ENCODE results near the gene KANSL1. TPM values are rescaled to one million over a fixed set of nuclear protein-coding genes. Genes with fewer than 3 reads are reported as not detected.
A peak's percentile ranks its signal among the peaks of the same experiment; 100 is the strongest.

Gene KANSL1
- total and polyA plus RNA-seq, 8 donors, result 24.6 to 86.6 (median 48.2) TPM

GRCh38 chr17:46078675-46079074 is 114.6 kb downstream of the KANSL1 start:
- TF ChIP-seq, protein P1, sequence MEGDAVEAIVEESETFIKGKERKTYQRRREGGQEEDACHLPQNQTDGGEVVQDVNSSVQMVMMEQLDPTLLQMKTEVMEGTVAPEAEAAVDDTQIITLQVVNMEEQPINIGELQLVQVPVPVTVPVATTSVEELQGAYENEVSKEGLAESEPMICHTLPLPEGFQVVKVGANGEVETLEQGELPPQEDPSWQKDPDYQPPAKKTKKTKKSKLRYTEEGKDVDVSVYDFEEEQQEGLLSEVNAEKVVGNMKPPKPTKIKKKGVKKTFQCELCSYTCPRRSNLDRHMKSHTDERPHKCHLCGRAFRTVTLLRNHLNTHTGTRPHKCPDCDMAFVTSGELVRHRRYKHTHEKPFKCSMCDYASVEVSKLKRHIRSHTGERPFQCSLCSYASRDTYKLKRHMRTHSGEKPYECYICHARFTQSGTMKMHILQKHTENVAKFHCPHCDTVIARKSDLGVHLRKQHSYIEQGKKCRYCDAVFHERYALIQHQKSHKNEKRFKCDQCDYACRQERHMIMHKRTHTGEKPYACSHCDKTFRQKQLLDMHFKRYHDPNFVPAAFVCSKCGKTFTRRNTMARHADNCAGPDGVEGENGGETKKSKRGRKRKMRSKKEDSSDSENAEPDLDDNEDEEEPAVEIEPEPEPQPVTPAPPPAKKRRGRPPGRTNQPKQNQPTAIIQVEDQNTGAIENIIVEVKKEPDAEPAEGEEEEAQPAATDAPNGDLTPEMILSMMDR (IDR thresholded peaks at IDR 0.05), result no peak
- DNase-seq (no peak), FAIRE-seq (no peak), ATAC-seq (no peak)
- peaks cover 20 to 39% (median 28%) of the 10 kb centered on the region in 3 donors for H3K4me1 ChIP-seq
- H3K27ac ChIP-seq, result no peak overlapping the region
- WGBS, 2 donors, result 41 to 54% methylated on average over 4 of the region's 4 CpGs
- H3K9me3 ChIP-seq, result no peaks in the 10 kb centered on the region
- intact Hi-C loops (cut with DNase I), result no loop called here
- H3K4me3 ChIP-seq, result no peak overlapping the region
- H3K36me3 ChIP-seq, result no peaks in the 10 kb centered on the region
- no peaks in the 10 kb centered on the region for H3K27me3 ChIP-seq

- H3K27ac ChIP-seq, result no peak overlapping the region
- no peaks in the 10 kb centered on the region for H3K36me3 ChIP-seq
- DNase-seq (no peak), FAIRE-seq (no peak), ATAC-seq (no peak)
- no peak overlapping the region for H3K4me3 ChIP-seq
- H3K27me3 ChIP-seq, result no peaks in the 10 kb centered on the region
- intact Hi-C loops (cut with DNase I), result no loop called here
- H3K4me1 ChIP-seq, result peaks cover 6 to 21% (median 14%) of the 10 kb centered on the region in 3 donors
- H3K9me3 ChIP-seq, result no peaks in the 10 kb centered on the region
- 96 to 100% methylated on average over 1 of the region's 1 CpG for WGBS, 2 donors
- TF ChIP-seq, protein P1 (IDR thresholded peaks at IDR 0.05), result no peak
These were observed 118.7 kb downstream of the KANSL1 start for GRCh38 chr17:46074540-46074939.

GRCh38 chr17:46072998-46073397 is 120.2 kb downstream of the KANSL1 start:
- DNase-seq (no peak), FAIRE-seq (no peak), ATAC-seq (peak in 1 of 4 donors; percentile 42)
- H3K27ac ChIP-seq, result no peak overlapping the region
- H3K9me3 ChIP-seq, result no peaks in the 10 kb centered on the region
- peaks cover 0 to 14% (median 8%) of the 10 kb centered on the region in 3 donors for H3K4me1 ChIP-seq
- intact Hi-C loops (cut with DNase I), result no loop called here
- 86 to 92% methylated on average over 1 of the region's 1 CpG for WGBS, 2 donors
- no peaks in the 10 kb centered on the region for H3K27me3 ChIP-seq
- no peaks in the 10 kb centered on the region for H3K36me3 ChIP-seq
- H3K4me3 ChIP-seq, result no peak overlapping the region
- TF ChIP-seq, protein P1 (IDR thresholded peaks at IDR 0.05), result no peak

GRCh38 chr17:46071796-46072195 is 121.4 kb downstream of the KANSL1 start:
- FAIRE-seq, result no peak
- intact Hi-C loops (cut with DNase I), result no loop called here
- H3K27ac ChIP-seq, result no peak overlapping the region
- H3K36me3 ChIP-seq, result peaks cover 0 to 7% (median 3%) of the 10 kb centered on the region in 3 donors
- H3K27me3 ChIP-seq, result no peaks in the 10 kb centered on the region
- ATAC-seq, result no peak
- no peaks in the 10 kb centered on the region for H3K9me3 ChIP-seq
- H3K4me3 ChIP-seq, result no peak overlapping the region
- WGBS, 2 donors, result 57 to 71% methylated on average over 5 of the region's 5 CpGs
- H3K4me1 ChIP-seq, result peaks cover 4 to 14% (median 8%) of the 10 kb centered on the region in 3 donors
- DNase-seq, result no peak
- TF ChIP-seq, protein P1 (IDR thresholded peaks at IDR 0.05), result no peak

GRCh38 chr17:46064460-46064859 is 128.8 kb downstream of the KANSL1 start:
- no peaks in the 10 kb centered on the region for H3K9me3 ChIP-seq
- intact Hi-C loops (cut with DNase I), result loop anchor here in 1 of 3 donors (10.0 kb wide), 1 partner anchor 120 kb away; no protein-coding TSS in a partner anchor
- FAIRE-seq, result no peak

More at GRCh38 chr17:46064460-46064859, 128.8 kb downstream of the KANSL1 start:
- Histone ChIP-seq H3K4me1 (peaks cover 26 to 40% (median 27%) of the 10 kb centered on the region in 3 donors), H3K27ac (peak overlapping the region in 1 of 4 donors; percentile 23), H3K27me3 (no peaks in the 10 kb centered on the region), H3K36me3 (peaks cover 3 to 21% (median 8%) of the 10 kb centered on the region in 3 donors), H3K4me3 (no peak overlapping the region)
- TF ChIP-seq, protein P1 (IDR thresholded peaks at IDR 0.05), result no peak
- no peak for ATAC-seq
- DNase-seq, result no peak
- WGBS, 2 donors, result 86 to 88% methylated on average over 1 of the region's 1 CpG

Measured in pancreas (tissue), 10 donors.